Right lobe of liver (tissue), 4 donors: Measurements from ENCODE around the gene PPBP.

Experiments used
- CTCF ChIP-seq, 4 donors: fragments of 200-600 bp in 3 of 4; fragments of 450-650 bp in 1 of 4; IDR thresholded peaks; one replicate each; pipeline versions ENCODE4 v1.5.1 to v1.8.0; 2016 to 2022; ENCODE audit warnings: antibody characterized with exemption in 4 of 4, mild to moderate bottlenecking in 2 of 4
- POLR2A ChIP-seq: fragments of 450-650 bp; IDR thresholded peaks from one replicate; pipeline ENCODE4 v1.6.1; 2017; ENCODE audit warnings: antibody characterized with exemption, mild to moderate bottlenecking
- donor health status: DM: no; HTN: no; CAD: no.
- donor health status: DM: no; HTN: no; CAD: no.
- donor health status: DM: no; HTN: yes; CAD: no.

GRCh38 chr4:74006009-74006476, 18.1 kb upstream of the PPBP start:
- no peak for TF ChIP-seq CTCF (IDR thresholded peaks at IDR 0.05)
- no peak for TF ChIP-seq POLR2A
